Sigmoid colon (tissue), 4 donors: Measurements from ENCODE around the gene FAM43A.

ENCODE experiments used
- EP300 ChIP-seq, 4 donors: sonication (generic); formaldehyde crosslinking; IDR thresholded peaks; one replicate each; pipeline ENCODE4 v1.6.1; 2017; ENCODE audit warnings: antibody characterized with exemption in 4 of 4
- POLR2A ChIP-seq, 2 donors: fragments of 450-650 bp; IDR thresholded peaks; one replicate each; pipeline ENCODE4 v1.6.1; 2016; ENCODE audit warnings: antibody characterized with exemption in 2 of 2, mild to moderate bottlenecking in 2 of 2, moderate library complexity in 2 of 2
- POLR2AphosphoS5 ChIP-seq, 4 donors: sonication (generic); formaldehyde crosslinking; IDR thresholded peaks; one replicate each; pipeline ENCODE4 v1.6.1; 2017; ENCODE audit warnings: antibody characterized with exemption in 4 of 4
- TF ChIP-seq, protein P1 (sequence below), 4 experiments: fragments of 450-650 bp in 3 of 4; fragments of 200-600 bp in 1 of 4; IDR thresholded peaks; one replicate each; pipeline ENCODE4 v1.5.1; 2016 to 2019; ENCODE audit warnings: antibody characterized with exemption in 4 of 4, mild to moderate bottlenecking in 3 of 4, moderate library complexity in 2 of 4

DNA sequence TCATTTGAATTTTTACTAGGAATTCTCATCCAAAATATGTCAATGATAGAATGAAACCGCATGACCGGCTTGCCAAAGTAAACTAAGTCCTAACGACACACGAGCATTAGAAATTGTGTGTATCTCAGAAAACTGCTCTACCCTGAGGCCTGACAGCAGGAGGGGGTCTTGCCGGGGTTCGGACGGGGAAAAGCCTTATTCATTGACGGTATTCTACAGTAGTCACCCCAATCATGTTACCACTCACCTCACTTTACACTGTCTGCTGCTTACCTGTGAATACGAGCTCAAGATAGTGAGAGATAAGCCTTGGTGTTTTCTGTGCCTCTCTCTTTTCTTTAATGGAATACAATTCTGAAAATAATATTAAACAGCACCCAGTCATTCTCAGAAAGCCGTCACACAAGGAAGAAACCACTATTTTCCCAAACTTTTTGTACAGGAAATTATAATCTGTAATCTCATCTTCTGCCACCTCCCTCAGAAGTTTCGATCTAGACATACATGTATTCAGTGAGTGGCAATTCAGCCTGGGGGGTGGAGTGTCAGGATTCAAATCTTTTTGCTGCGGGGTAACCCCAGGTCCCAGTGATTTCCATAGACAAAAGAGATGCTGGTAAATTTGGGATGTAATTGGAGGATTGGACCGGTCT lies 492 bp upstream of the FAM43A start:
- TF ChIP-seq, protein P1, sequence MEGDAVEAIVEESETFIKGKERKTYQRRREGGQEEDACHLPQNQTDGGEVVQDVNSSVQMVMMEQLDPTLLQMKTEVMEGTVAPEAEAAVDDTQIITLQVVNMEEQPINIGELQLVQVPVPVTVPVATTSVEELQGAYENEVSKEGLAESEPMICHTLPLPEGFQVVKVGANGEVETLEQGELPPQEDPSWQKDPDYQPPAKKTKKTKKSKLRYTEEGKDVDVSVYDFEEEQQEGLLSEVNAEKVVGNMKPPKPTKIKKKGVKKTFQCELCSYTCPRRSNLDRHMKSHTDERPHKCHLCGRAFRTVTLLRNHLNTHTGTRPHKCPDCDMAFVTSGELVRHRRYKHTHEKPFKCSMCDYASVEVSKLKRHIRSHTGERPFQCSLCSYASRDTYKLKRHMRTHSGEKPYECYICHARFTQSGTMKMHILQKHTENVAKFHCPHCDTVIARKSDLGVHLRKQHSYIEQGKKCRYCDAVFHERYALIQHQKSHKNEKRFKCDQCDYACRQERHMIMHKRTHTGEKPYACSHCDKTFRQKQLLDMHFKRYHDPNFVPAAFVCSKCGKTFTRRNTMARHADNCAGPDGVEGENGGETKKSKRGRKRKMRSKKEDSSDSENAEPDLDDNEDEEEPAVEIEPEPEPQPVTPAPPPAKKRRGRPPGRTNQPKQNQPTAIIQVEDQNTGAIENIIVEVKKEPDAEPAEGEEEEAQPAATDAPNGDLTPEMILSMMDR (IDR thresholded peaks at IDR 0.05), result no peak
- TF ChIP-seq EP300 (IDR thresholded peaks at IDR 0.05) (no peak), POLR2AphosphoS5 (IDR thresholded peaks at IDR 0.05) (no peak), POLR2A (IDR thresholded peaks at IDR 0.05) (no peak)
